Neural cell (in vitro differentiated cells): ENCODE results near the gene SLAMF1. TPM values are rescaled to one million over a fixed set of nuclear protein-coding genes. Genes with fewer than 3 reads are reported as not detected.

Experiments used
- H2AFZ ChIP-seq: fragments of 200-600, 300-800 bp; sonication (generic), shearing (Covaris generic); 2 replicates; pipeline ENCODE4 v1.6.0; 2014; ENCODE audit warnings: low read depth, mild to moderate bottlenecking, antibody characterized with exemption, low read length, moderate library complexity
- H3F3A ChIP-seq: fragments of 200-600 bp; shearing (Covaris generic); 2 replicates; pipeline ENCODE4 v1.6.1; 2016; ENCODE audit warnings: mild to moderate bottlenecking, moderate library complexity, mixed read lengths, antibody characterized with exemption, low read length; ENCODE audit not compliant: insufficient read depth, poor library complexity, severe bottlenecking
- H3K27ac ChIP-seq: fragments of 200-600, 300-800 bp; sonication (generic), shearing (Covaris generic); 2 replicates; pipeline ENCODE4 v1.5.1; 2014; ENCODE audit warnings: mild to moderate bottlenecking, low read length, moderate library complexity
- H3K27me3 ChIP-seq: fragments of 300-800, 200-600 bp; sonication (generic), shearing (Covaris generic); 2 replicates; pipeline ENCODE4 v1.6.0; 2014; ENCODE audit warnings: mild to moderate bottlenecking, low read depth, low read length, moderate library complexity; ENCODE audit not compliant: insufficient read depth
- H3K36me3 ChIP-seq: fragments of 300-800, 200-600 bp; sonication (generic), shearing (Covaris generic); 2 replicates; pipeline ENCODE4 v1.5.1; 2014; ENCODE audit warnings: mild to moderate bottlenecking, antibody characterized with exemption, low read length, moderate library complexity; ENCODE audit not compliant: insufficient read depth
- H3K4me2 ChIP-seq: fragments of 300-800, 200-600 bp; sonication (generic), shearing (Covaris generic); 2 replicates; pipeline ENCODE4 v1.6.0; 2014; ENCODE audit warnings: mild to moderate bottlenecking, low read length
- H3K4me3 ChIP-seq: fragments of 300-800, 200-600 bp; sonication (generic), shearing (Covaris generic); 2 replicates; pipeline ENCODE4 v1.5.1; 2014; ENCODE audit warnings: mild to moderate bottlenecking, low read length, moderate library complexity
- H3K79me2 ChIP-seq: fragments of 200-600 bp; shearing (Covaris generic); replicated peaks from 2 replicates; pipeline ENCODE4 v1.6.0; 2014; ENCODE audit warnings: mild to moderate bottlenecking, low read length, moderate library complexity; ENCODE audit not compliant: insufficient read depth
- H3K9ac ChIP-seq: fragments of 300-800, 200-600 bp; sonication (generic), shearing (Covaris generic); 2 replicates; pipeline ENCODE4 v1.6.1; 2016; ENCODE audit warnings: mild to moderate bottlenecking, low read length, mixed read lengths
- H3K9me2 ChIP-seq: fragments of 200-600 bp; shearing (Covaris generic); 2 replicates; pipeline ENCODE4 v1.6.1; 2016; ENCODE audit warnings: mild to moderate bottlenecking, low read length, mixed read lengths; ENCODE audit not compliant: insufficient read depth
- H3K9me3 ChIP-seq: fragments of 200-600, 300-800 bp; sonication (generic), shearing (Covaris generic); 2 replicates; pipeline ENCODE4 v1.6.1; 2016; ENCODE audit warnings: mild to moderate bottlenecking, mixed run types, low read length, moderate library complexity, mixed read lengths
- H4K20me1 ChIP-seq: fragments of 200-600 bp; shearing (Covaris generic); 2 replicates; pipeline ENCODE4 v1.6.1; 2016; ENCODE audit warnings: mild to moderate bottlenecking, mixed run types; ENCODE audit not compliant: insufficient read depth
- CTCF ChIP-seq: fragments of 450-650 bp; IDR thresholded peaks from 2 replicates; pipeline ENCODE4 v1.5.1; 2014; ENCODE audit warnings: antibody characterized with exemption, mild to moderate bottlenecking, moderate library complexity; ENCODE audit not compliant: poor library complexity, severe bottlenecking
- EP300 ChIP-seq: fragments of 450-650 bp; conservative IDR thresholded peaks from 2 replicates; pipeline ENCODE4 v1.6.1; 2014; ENCODE audit warnings: antibody characterized with exemption, mild to moderate bottlenecking, moderate library complexity; ENCODE audit not compliant: poor library complexity, severe bottlenecking
- EZH2 ChIP-seq: fragments of 200-600, 300-800 bp; shearing (Covaris generic), sonication (generic); IDR thresholded peaks from 2 replicates; pipeline ENCODE4 v1.6.1; 2014; ENCODE audit warnings: antibody characterized with exemption, low read length, borderline replicate concordance, mild to moderate bottlenecking; ENCODE audit not compliant: insufficient read depth, poor library complexity, severe bottlenecking
- MXI1 ChIP-seq: fragments of 450-650 bp; conservative IDR thresholded peaks from 2 replicates; pipeline ENCODE4 v1.6.1; 2014; ENCODE audit warnings: antibody characterized with exemption, mild to moderate bottlenecking; ENCODE audit not compliant: poor library complexity, severe bottlenecking
- POLR2AphosphoS5 ChIP-seq: IDR thresholded peaks from 2 replicates; pipeline ENCODE4 v1.6.1; 2012
- RAD21 ChIP-seq: fragments of 450-650 bp; conservative IDR thresholded peaks from 2 replicates; pipeline ENCODE4 v1.6.1; 2014; ENCODE audit warnings: antibody characterized with exemption, mild to moderate bottlenecking, moderate library complexity
- SMC3 ChIP-seq: fragments of 450-650 bp; conservative IDR thresholded peaks from 2 replicates; pipeline ENCODE4 v1.6.1; 2014; ENCODE audit warnings: antibody characterized with exemption, mild to moderate bottlenecking, moderate library complexity; ENCODE audit not compliant: poor library complexity
- TAF1 ChIP-seq: IDR thresholded peaks from 2 replicates; pipeline ENCODE4 v1.6.1; 2012; ENCODE audit warnings: low read depth
- polyA plus RNA-seq: library from polyadenylated mRNA; depleted of rRNA; stranded (reverse); fragments of >200 nt; gene quantifications from 2 replicates; pipeline ENCODE4 v1.2.3, GENCODE V29; 2014
- TF ChIP-seq, protein P1 (sequence below): IDR thresholded peaks from 2 replicates; pipeline ENCODE4 v1.6.1; 2012; ENCODE audit warnings: borderline replicate concordance

SLAMF1 gene
- polyA plus RNA-seq, 1 donor from 2014 or later: not detected

GRCh38 chr1:160679893-160680292, 33.0 kb upstream of the SLAMF1 start:
- H3F3A ChIP-seq: no peaks in the 10 kb centered on the region
- H3K4me2 ChIP-seq: no peak overlapping the region
- TF ChIP-seq CTCF (no peak), MXI1 (no peak), RAD21 (no peak), EZH2 (no peak), TAF1 (no peak), POLR2AphosphoS5 (no peak), EP300 (no peak), SMC3 (no peak)
- TF ChIP-seq, protein P1, sequence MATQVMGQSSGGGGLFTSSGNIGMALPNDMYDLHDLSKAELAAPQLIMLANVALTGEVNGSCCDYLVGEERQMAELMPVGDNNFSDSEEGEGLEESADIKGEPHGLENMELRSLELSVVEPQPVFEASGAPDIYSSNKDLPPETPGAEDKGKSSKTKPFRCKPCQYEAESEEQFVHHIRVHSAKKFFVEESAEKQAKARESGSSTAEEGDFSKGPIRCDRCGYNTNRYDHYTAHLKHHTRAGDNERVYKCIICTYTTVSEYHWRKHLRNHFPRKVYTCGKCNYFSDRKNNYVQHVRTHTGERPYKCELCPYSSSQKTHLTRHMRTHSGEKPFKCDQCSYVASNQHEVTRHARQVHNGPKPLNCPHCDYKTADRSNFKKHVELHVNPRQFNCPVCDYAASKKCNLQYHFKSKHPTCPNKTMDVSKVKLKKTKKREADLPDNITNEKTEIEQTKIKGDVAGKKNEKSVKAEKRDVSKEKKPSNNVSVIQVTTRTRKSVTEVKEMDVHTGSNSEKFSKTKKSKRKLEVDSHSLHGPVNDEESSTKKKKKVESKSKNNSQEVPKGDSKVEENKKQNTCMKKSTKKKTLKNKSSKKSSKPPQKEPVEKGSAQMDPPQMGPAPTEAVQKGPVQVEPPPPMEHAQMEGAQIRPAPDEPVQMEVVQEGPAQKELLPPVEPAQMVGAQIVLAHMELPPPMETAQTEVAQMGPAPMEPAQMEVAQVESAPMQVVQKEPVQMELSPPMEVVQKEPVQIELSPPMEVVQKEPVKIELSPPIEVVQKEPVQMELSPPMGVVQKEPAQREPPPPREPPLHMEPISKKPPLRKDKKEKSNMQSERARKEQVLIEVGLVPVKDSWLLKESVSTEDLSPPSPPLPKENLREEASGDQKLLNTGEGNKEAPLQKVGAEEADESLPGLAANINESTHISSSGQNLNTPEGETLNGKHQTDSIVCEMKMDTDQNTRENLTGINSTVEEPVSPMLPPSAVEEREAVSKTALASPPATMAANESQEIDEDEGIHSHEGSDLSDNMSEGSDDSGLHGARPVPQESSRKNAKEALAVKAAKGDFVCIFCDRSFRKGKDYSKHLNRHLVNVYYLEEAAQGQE: no peak
- H3K9me3 ChIP-seq: no peaks in the 10 kb centered on the region
- no peak overlapping the region for H3K4me3 ChIP-seq
- H3K79me2 ChIP-seq: no peaks in the 10 kb centered on the region
- H3K9ac ChIP-seq: no peak overlapping the region
- no peak overlapping the region for H2AFZ ChIP-seq
- H3K27me3 ChIP-seq: no peaks in the 10 kb centered on the region
- no peaks in the 10 kb centered on the region for H3K9me2 ChIP-seq
- no peaks in the 10 kb centered on the region for H3K36me3 ChIP-seq
- H4K20me1 ChIP-seq: no peaks in the 10 kb centered on the region
- H3K27ac ChIP-seq: no peak overlapping the region

DNA sequence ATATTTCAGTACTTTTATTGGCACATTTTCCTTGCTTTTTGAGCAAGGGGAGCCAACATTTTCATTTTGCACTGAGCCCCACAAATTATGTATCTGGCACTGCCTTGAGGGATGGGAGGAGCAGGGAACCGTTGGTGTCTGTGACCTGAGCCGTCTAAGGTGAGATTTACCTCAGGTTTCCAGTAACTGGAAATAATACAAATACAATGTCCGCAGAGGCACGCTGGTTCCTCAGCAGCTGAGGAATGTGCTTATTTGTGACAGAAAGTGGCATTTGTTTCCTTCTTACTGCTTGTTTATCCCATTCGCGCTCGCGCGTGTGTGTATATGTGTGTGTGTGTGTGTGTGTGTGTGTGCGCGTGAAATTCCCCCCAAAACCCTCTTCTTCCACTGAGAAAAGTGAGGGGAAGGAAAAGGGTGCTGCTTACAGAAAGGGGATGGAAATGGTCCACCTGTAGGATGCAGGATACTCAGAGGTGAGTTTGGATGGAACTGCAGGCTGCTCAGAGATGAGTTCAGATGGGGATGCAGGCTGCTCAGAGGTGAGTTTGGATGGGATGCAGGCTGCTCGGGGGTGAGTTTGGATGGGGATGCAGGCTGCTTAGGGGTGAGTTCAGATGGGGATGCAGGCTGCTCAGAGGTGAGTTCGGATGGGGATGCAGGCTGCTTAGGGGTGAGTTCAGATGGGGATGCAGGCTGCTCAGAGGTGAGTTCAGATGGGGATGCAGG, 30.2 kb upstream of the SLAMF1 start:
- H3K27ac ChIP-seq: no peak overlapping the region
- H3K79me2 ChIP-seq: no peaks in the 10 kb centered on the region
- H3K4me3 ChIP-seq: no peak overlapping the region
- no peak overlapping the region for H2AFZ ChIP-seq
- no peaks in the 10 kb centered on the region for H3F3A ChIP-seq
- H3K9me3 ChIP-seq: no peaks in the 10 kb centered on the region
- H3K9me2 ChIP-seq: no peaks in the 10 kb centered on the region
- no peak for TF ChIP-seq TAF1
- TF ChIP-seq POLR2AphosphoS5: no peak
- no peak for TF ChIP-seq EP300
- no peak for TF ChIP-seq MXI1
- no peak for TF ChIP-seq CTCF
- TF ChIP-seq, protein P1: no peak
- TF ChIP-seq EZH2: no peak
- no peak for TF ChIP-seq SMC3
- H4K20me1 ChIP-seq: no peaks in the 10 kb centered on the region
- H3K36me3 ChIP-seq: no peaks in the 10 kb centered on the region
- H3K4me2 ChIP-seq: no peak overlapping the region
- H3K27me3 ChIP-seq: no peaks in the 10 kb centered on the region
- H3K9ac ChIP-seq: no peak overlapping the region
